GM13976 (cell line): ENCODE data around the gene TMCC3.
A peak's percentile ranks its signal among the peaks of the same experiment; 100 is the strongest.
"Not testable (repeated sequence)": the region's sequence is repeated elsewhere in the genome, so short reads cannot be mapped to it uniquely, and the experiment has no call there.

ENCODE experiments used
- DNase-seq: peaks from one replicate; pipeline ENCODE4 v3.0.0; 2012; ENCODE audit warnings: low spot score
- CTCF ChIP-seq: IDR thresholded peaks from 2 replicates; pipeline ENCODE4 v1.5.1; 2012; ENCODE audit warnings: borderline replicate concordance, mild to moderate bottlenecking; ENCODE audit not compliant: insufficient read depth; ENCODE audit errors: extremely low read depth, missing control alignments, control extremely low read depth
- in situ Hi-C: fragments of 300-500 bp; cut with MboI; formaldehyde crosslinking; loops from one replicate; pipeline ENCODE4 v1.12.0; 2022; ENCODE audit warnings: low sequenced_read_pairs, mixed read lengths, inconsistent platforms; ENCODE audit not compliant: unreplicated experiment

TMCC3 gene

GRCh38 chr12:94609917-94610443 lies 40.4 kb downstream of the TMCC3 start:
- TF ChIP-seq CTCF, result no peak
- in situ Hi-C loops, result no loop called here

GRCh38 chr12:94606810-94607209 lies 43.5 kb downstream of the TMCC3 start:
- in situ Hi-C loops, DNase-seq: not testable (repeated sequence)

More at GRCh38 chr12:94609917-94610443, 40.4 kb downstream of the TMCC3 start:
- no peak for DNase-seq

GRCh38 chr12:94604366-94604698 lies 46.0 kb downstream of the TMCC3 start:
- no peak for DNase-seq
- in situ Hi-C loops, result no loop called here
- no peak for TF ChIP-seq CTCF

- DNase-seq, result no peak
- TF ChIP-seq CTCF, result peak; percentile 30
- in situ Hi-C loops, result no loop called here
Observed at GRCh38 chr12:94603434-94604365, 46.7 kb downstream of the TMCC3 start.

DNA sequence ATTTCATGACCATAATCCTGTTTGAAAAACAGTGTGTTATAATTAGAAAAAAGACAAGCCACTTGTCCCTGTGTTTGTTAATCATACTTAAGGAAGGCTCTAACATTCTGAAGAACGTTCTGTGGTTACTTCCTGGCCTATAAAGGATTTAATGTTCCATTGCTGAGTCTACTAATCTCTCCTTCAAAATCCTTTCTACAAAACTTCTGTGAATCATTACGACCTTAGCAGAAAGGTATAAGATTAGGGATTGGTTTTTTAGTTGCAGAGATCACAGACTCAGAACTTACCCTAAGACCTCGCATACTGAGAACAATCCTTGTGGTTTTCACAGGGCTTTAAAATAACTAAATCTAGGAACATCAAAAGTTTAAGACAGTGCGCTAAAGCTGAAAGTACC lies 48.3 kb downstream of the TMCC3 start:
- DNase-seq, result no peak
- in situ Hi-C loops, result no loop called here
- no peak for TF ChIP-seq CTCF

GRCh38 chr12:94601307-94601706 lies 49.0 kb downstream of the TMCC3 start:
- DNase-seq, in situ Hi-C loops: not testable (repeated sequence)

GRCh38 chr12:94599189-94599588 lies 51.2 kb downstream of the TMCC3 start:
- no peak for TF ChIP-seq CTCF
- in situ Hi-C loops, result no loop called here
- DNase-seq, result no peak

GRCh38 chr12:94597268-94597667 lies 53.1 kb downstream of the TMCC3 start:
- TF ChIP-seq CTCF, result no peak
- in situ Hi-C loops, result no loop called here
- no peak for DNase-seq
